GM21526 (cell line): ENCODE measurements around the gene RRAGD.
A peak's percentile ranks its signal among the peaks of the same experiment; 100 is the strongest.
"Not testable (repeated sequence)": the region's sequence is repeated elsewhere in the genome, so short reads cannot be mapped to it uniquely, and the experiment has no call there.

Experiments used
- ATAC-seq: cut with Tn5 transposase; IDR thresholded peaks from one replicate; pipeline ENCODE4 v1.9.1; 2021; ENCODE audit warnings: moderate library complexity; ENCODE audit not compliant: unreplicated experiment, low FRiP score

The RRAGD gene

DNA sequence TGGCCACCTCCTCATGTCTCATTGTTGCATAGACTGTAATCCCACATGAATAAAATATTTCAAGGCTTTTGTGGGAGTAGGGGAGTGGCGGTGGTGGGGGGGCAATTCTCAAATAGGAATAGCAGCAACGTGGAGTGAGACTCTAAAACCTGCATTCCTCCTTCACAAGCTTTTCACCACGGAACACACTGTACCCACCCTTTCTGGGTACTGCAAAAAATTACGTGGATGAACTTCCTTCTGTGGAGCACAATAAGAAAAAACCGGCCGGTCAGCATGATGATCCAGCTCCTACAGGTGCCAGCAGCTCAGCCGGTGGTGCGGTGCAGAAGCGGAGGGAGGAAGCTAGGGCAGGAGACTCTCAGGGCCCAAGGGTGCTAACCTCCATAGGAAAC lies 930 bp upstream of the RRAGD start:
- ATAC-seq = no peak

DNA sequence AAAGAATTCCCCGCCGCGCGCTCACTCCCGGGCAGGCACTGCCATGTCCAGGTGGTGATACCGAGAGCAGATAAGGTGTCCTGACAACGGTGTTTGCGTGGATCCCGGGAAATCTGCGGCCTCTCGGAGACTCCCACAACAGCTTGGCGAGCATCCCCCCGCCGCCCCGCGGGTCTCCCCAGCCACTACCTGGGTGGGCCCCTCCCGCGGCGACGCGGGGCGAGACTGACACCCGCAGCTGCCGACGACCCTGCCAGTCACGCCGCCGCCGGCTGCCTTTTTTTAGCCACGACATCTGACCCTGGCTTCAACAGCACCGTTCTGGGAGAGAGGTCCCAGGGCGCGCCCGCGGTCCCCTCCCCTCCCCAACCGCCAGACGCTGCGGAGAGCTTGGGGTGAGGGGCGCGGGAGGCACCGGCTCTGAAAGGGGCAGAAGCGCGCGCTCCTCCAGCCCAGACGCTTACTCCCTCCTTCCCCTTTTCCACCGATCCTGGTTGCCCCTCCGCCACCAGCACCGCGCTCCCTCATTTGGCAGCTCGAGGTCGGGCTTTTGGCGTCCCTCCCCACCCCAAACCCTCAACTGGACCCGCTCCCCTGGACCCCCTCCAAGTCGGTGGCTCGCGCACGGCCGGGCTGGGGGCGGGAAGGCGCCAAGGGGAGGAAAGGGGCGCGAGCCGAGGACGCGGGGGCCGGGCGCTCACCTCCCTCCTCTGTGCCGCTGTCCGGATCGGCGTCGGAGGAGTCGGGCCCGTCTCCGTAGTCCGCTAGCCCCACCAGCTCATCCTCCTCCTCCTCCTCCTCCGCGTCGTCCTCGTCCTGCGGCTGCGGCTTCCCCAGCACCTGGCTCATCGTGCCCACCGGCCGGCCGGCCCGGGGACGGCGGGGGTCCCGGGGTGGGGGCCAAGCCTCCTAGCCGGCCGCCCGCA lies 665 bp downstream of the RRAGD start:
- peak; percentile 43 for ATAC-seq

DNA sequence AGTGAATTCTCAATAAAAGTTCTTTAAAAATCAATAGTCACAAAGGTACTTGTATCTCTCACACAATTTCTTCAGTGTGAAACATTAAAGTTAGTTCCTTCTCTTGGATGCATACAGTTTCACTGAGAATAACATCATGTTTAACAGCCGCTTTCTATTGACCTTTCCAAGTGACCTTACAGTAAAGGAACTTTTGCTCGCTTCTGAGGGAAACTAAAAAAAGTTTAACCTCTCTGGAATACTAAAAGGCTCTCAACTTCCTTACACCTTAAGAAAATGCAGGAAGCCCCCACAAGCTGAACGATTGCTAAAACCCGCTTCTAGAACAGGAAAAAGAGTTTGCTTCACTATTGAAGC lies 1.3 kb downstream of the RRAGD start:
- no peak for ATAC-seq

DNA sequence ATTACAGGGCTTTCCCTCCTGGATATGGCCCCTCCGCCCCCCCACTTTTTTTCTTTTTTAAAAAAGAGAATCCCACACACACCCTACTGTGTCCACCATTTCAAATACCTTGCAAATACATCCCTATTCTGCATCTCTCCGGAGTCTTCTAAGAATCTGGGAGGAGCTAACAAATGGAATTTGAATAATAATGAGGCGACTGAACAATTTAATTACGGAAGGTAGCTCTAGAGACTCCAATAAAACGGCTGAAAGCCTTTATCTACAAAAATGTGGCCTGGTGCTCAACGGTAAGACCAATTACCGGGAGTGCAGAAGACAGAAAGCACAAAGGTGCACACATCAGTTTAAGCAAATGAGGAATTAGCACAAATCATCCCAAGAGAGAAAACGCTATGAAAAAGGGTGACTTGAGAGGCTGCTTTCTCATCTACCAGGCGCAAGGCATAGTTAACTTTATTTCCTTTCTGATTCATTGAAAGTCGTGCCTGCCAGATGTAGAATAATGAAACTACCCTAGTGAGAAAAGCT lies 1.8 kb downstream of the RRAGD start:
- no peak for ATAC-seq

GRCh38 chr6:89409461-89410035 lies 2.5 kb downstream of the RRAGD start:
- no peak for ATAC-seq

DNA sequence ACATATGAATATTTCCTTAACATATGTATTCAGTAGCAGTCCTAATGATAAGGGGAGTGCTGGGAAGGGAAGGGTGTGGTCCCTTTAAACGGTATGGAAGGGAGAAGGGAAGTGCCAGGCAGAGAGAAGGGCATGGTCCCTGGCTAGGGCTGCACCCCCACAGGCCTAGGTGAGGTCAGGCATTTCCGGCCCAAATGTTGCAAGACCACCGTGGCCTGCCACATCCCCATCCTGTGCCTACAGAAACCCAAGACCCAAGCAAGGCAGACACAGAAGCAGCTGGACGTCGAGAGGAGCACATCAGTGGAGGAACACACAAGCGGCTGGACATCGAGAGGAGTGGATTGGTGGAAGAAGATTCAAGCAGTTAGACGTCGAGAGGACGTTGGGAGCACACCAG lies 5.9 kb downstream of the RRAGD start:
- ATAC-seq = no peak

GRCh38 chr6:89404512-89404911 lies 7.6 kb downstream of the RRAGD start:
- no peak for ATAC-seq

DNA sequence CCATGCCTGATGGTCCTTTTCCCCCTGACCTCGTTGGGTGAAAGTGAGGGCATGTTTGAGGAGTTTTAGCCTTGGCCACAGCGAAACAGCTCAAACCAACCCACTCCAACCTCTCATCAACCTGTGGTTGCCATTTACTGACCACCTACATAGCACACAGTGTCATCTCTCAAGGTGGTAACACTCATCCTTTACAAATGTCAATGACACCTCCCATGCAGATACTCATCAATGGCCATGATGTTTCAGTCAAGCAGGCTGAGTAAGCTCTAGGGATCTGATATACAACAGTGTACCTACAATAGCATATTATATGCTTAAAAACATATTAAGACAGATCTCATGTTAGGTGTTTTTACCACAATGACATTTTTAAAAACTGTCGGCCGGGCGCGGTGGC lies 9.3 kb downstream of the RRAGD start:
- ATAC-seq = no peak

GRCh38 chr6:89400912-89401399 lies 11.1 kb downstream of the RRAGD start:
- ATAC-seq = no peak

GRCh38 chr6:89400050-89400449 lies 12.0 kb downstream of the RRAGD start:
- no peak for ATAC-seq

DNA sequence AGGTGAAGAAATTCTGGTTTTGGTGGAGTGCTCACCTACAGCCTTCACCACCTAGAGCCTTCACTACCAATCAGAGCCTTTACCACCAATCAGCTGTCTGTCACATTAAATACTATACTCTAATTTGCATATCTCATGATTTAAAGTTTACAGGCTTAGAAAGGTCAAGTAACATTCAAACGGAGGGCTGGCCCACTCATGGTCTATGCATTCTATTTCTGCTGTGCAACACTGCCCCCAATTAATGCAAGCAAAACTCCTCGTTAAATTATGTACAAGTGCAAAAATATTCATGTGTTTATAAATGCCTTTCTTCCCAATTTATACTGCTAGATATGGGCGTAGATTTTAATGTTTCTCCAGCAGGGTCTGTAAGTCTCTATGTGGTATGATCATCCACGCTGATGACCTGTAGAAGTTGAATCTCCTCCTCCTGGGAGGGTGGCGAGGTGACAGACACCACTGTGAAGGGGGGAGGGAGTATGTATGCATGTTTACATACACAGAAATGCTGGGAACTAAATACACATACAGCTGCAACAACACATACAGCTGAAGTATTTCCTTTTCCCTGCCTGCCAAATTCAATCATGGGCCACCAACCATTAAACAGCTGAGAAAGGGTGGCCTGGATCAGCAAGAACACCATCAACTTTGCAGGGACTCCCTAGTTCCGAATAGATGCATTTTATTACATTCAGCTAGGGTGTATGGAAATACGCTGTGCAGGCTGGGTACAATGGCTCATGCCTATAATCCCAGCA lies 13.1 kb downstream of the RRAGD start:
- ATAC-seq = no peak

GRCh38 chr6:89397884-89398283 lies 14.2 kb downstream of the RRAGD start:
- not testable (repeated sequence) for ATAC-seq

- no peak for ATAC-seq
These were observed 18.4 kb downstream of the RRAGD start for GRCh38 chr6:89393659-89394058.

GRCh38 chr6:89392823-89393222 lies 19.2 kb downstream of the RRAGD start:
- no peak for ATAC-seq

DNA sequence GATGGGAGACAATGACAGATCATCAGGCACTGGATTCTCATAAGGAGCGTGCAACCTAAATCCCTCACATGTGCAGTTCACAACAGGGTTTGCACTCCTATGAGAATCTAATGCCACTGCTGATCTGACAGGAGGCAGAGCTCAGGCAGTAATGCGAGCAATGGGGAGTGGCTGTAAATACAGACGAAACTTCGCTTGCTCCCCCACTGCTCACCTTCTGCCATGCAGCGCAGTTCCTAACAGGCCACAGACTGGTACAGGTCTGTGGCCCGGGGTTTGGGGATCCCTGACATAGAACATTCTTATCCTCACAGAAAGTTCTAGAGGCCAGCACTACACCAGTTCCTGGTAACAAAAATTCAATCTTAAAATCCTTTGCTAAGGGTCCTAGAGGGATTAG lies 23.2 kb downstream of the RRAGD start:
- no peak for ATAC-seq

DNA sequence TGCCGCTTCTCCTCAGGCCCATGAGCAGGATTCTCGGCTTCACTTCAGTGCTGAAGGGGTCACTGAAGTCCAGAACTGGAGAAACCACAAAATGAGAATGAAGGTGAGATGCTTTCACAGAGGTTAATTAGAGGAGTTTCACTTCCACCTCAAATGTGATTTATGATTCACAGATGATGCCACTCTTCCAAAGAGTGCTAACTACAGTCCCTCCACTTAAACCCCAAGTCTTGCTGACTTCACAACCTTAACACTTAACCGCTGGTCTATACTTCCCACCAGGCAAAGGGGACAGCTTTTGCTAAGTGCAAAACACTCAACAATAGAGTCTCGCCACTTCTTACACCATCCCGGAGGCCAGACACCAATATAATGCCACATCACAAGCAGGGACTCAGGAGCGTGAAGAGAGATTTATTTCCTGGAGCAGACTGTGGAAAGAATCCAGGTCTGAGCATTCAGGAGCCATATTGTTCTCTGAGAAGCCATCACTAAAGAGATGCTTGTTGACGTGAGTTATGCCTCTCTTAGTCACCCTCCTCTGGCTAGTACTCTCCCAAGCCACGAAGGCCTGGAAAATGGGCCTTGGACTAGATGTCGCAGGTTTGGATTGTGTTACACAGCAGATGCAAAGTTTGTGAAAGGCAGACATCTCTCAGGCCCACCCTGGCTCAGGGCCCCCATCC lies 24.4 kb downstream of the RRAGD start:
- peak; percentile 97 for ATAC-seq

- ATAC-seq = peak; percentile 18
These were observed 25.1 kb downstream of the RRAGD start for GRCh38 chr6:89386917-89387491.

GRCh38 chr6:89385846-89386245 lies 26.2 kb downstream of the RRAGD start:
- ATAC-seq = no peak

DNA sequence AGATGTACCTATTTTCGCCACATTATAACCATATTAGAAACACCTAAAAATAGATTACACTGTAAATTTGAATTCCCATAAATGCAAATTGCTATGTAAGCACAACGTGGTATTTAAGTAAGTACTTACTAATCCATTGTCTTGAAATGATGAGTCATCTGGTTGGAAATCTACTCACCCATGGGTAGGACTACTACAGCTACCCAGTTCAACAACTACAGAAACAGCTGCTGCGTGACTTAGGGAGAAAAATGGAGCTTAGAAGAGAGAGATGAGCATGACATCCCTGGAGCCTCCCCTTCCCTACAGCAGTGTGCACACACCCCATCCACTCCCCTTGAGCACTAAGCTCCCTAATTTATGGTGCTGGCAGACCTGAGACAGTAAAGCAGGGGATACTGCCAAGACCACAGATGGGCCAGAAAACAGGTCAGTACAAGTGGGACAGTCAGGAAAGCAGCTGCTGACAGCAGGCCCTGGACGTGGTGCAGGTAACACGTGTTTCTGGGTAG lies 26.9 kb downstream of the RRAGD start:
- no peak for ATAC-seq

GRCh38 chr6:89381031-89381430 lies 31.0 kb downstream of the RRAGD start:
- ATAC-seq = no peak
